MM.1S (cell line): ENCODE data around the gene THRA.

Experiments used
- DNase-seq: peaks from one replicate; pipeline ENCODE4 v3.0.0-alpha.2; 2015
- H2AFZ ChIP-seq: fragments of 300-600 bp; sonication (generic); 2 replicates; pipeline ENCODE4 v1.6.0; 2016; ENCODE audit warnings: antibody characterized with exemption, low read length
- H3F3A ChIP-seq: fragments of 300-600 bp; sonication (generic); 2 replicates; pipeline ENCODE4 v1.6.1; 2016; ENCODE audit warnings: mild to moderate bottlenecking, antibody characterized with exemption, low read length, moderate library complexity, mixed read lengths; ENCODE audit not compliant: insufficient read depth
- H3K27ac ChIP-seq: fragments of 300-600 bp; sonication (generic); 2 replicates; pipeline ENCODE4 v1.5.1; 2016; ENCODE audit warnings: mild to moderate bottlenecking, low read length
- H3K27me3 ChIP-seq: fragments of 300-600 bp; sonication (generic); replicated peaks from 2 replicates; pipeline ENCODE4 v1.6.0; 2016; ENCODE audit warnings: low read length; ENCODE audit not compliant: insufficient read depth
- H3K36me3 ChIP-seq: fragments of 300-600 bp; sonication (generic); replicated peaks from 2 replicates; pipeline ENCODE4 v1.6.1; 2016; ENCODE audit warnings: mild to moderate bottlenecking, low read length, mixed read lengths; ENCODE audit not compliant: insufficient read depth
- H3K4me1 ChIP-seq: fragments of 300-600 bp; sonication (generic); 2 replicates; pipeline ENCODE4 v1.6.1; 2016; ENCODE audit warnings: low read length, mixed read lengths
- H3K4me2 ChIP-seq: fragments of 300-600 bp; sonication (generic); 2 replicates; pipeline ENCODE4 v1.6.0; 2016; ENCODE audit warnings: low read depth, low read length
- H3K4me3 ChIP-seq: fragments of 300-600 bp; sonication (generic); 2 replicates; pipeline ENCODE4 v1.5.1; 2016; ENCODE audit warnings: low read length, mixed read lengths
- H3K79me2 ChIP-seq: fragments of 300-600 bp; sonication (generic); 2 replicates; pipeline ENCODE4 v1.6.1; 2016; ENCODE audit warnings: mixed run types, low read length, mixed read lengths
- H3K9ac ChIP-seq: fragments of 300-600 bp; sonication (generic); 2 replicates; pipeline ENCODE4 v1.6.1; 2016; ENCODE audit warnings: low read length, mixed read lengths
- H3K9me2 ChIP-seq: fragments of 300-600 bp; sonication (generic); replicated peaks from 2 replicates; pipeline ENCODE4 v1.6.1; 2016; ENCODE audit warnings: mild to moderate bottlenecking, low read length, mixed read lengths; ENCODE audit not compliant: insufficient read depth
- H3K9me3 ChIP-seq: fragments of 300-600 bp; sonication (generic); replicated peaks from 2 replicates; pipeline ENCODE4 v1.6.1; 2016; ENCODE audit warnings: mild to moderate bottlenecking, low read length, mixed read lengths; ENCODE audit not compliant: insufficient read depth
- H4K20me1 ChIP-seq: fragments of 300-600 bp; sonication (generic); 2 replicates; pipeline ENCODE4 v1.6.1; 2016; ENCODE audit warnings: mild to moderate bottlenecking, low read length, moderate library complexity, mixed read lengths; ENCODE audit not compliant: insufficient read depth
- CTCF ChIP-seq: fragments of 300-600 bp; sonication (generic); IDR thresholded peaks from 2 replicates; pipeline ENCODE4 v1.5.1; 2016; ENCODE audit warnings: antibody characterized with exemption, low read length, mixed read lengths
- EZH2 ChIP-seq: fragments of 300-600 bp; sonication (generic); optimal IDR thresholded peaks from 2 replicates; pipeline ENCODE3; 2017; ENCODE audit warnings: low read depth, mild to moderate bottlenecking, antibody characterized with exemption, low read length, mixed read lengths
- EZH2phosphoT487 ChIP-seq: fragments of 300-600 bp; sonication (generic); IDR thresholded peaks from 2 replicates; pipeline ENCODE4 v1.6.1; 2018; ENCODE audit warnings: antibody characterized with exemption, low read length

THRA gene

GRCh38 chr17:40070709-40071312 lies 8.0 kb downstream of the THRA start:
- no peak overlapping the region for H3K4me3 ChIP-seq
- no peak overlapping the region for H3K9ac ChIP-seq
- H3K9me3 ChIP-seq = no peaks in the 10 kb centered on the region
- H3K4me2 ChIP-seq = no peak overlapping the region
- DNase-seq = no peak
- no peaks in the 10 kb centered on the region for H4K20me1 ChIP-seq
- peaks cover 23% of the 10 kb centered on the region for H3K4me1 ChIP-seq
- no peaks in the 10 kb centered on the region for H3K9me2 ChIP-seq
- H3F3A ChIP-seq = peaks cover 5% of the 10 kb centered on the region; the same call in 1 of the 2 replicates
- no peaks in the 10 kb centered on the region for H3K79me2 ChIP-seq
- no peak for TF ChIP-seq CTCF
- no peak for TF ChIP-seq EZH2
- no peak for TF ChIP-seq EZH2phosphoT487
- no peak overlapping the region for H2AFZ ChIP-seq
- H3K27me3 ChIP-seq = no peaks in the 10 kb centered on the region
- no peak overlapping the region for H3K27ac ChIP-seq
- H3K36me3 ChIP-seq = no peaks in the 10 kb centered on the region

GRCh38 chr17:40071313-40072039 lies 8.7 kb downstream of the THRA start:
- H3K79me2 ChIP-seq = no peaks in the 10 kb centered on the region
- no peak for TF ChIP-seq EZH2
- no peak for TF ChIP-seq EZH2phosphoT487
- no peak for TF ChIP-seq CTCF
- no peak overlapping the region for H3K4me3 ChIP-seq
- peaks cover 24% of the 10 kb centered on the region for H3K4me1 ChIP-seq
- no peak overlapping the region for H3K27ac ChIP-seq
- no peaks in the 10 kb centered on the region for H3K9me3 ChIP-seq
- H3K27me3 ChIP-seq = no peaks in the 10 kb centered on the region
- no peak overlapping the region for H3K9ac ChIP-seq
- peaks cover 5% of the 10 kb centered on the region; the same call in 1 of the 2 replicates for H3F3A ChIP-seq
- DNase-seq = no peak
- no peaks in the 10 kb centered on the region for H4K20me1 ChIP-seq
- no peak overlapping the region for H2AFZ ChIP-seq
- H3K4me2 ChIP-seq = no peak overlapping the region
- no peaks in the 10 kb centered on the region for H3K36me3 ChIP-seq
- H3K9me2 ChIP-seq = no peaks in the 10 kb centered on the region

- Histone ChIP-seq H2AFZ (no peak overlapping the region), H3K9me3 (no peaks in the 10 kb centered on the region), H3F3A (peaks cover 5% of the 10 kb centered on the region; the same call in 1 of the 2 replicates), H3K9ac (no peak overlapping the region), H3K4me1 (peaks cover 24% of the 10 kb centered on the region), H3K27me3 (no peaks in the 10 kb centered on the region), H3K4me3 (no peak overlapping the region), H3K4me2 (no peak overlapping the region), H3K9me2 (no peaks in the 10 kb centered on the region), H4K20me1 (no peaks in the 10 kb centered on the region), H3K27ac (no peak overlapping the region), H3K36me3 (no peaks in the 10 kb centered on the region), H3K79me2 (no peaks in the 10 kb centered on the region)
- DNase-seq = no peak
- TF ChIP-seq CTCF (no peak), EZH2 (no peak), EZH2phosphoT487 (no peak)
Observed at GRCh38 chr17:40072040-40072734, 9.4 kb downstream of the THRA start.
